Body of pancreas (tissue), 4 donors: Measurements from ENCODE around the gene MRPL45.
"Not testable (repeated sequence)": the region's sequence is repeated elsewhere in the genome, so short reads cannot be mapped to it uniquely, and the experiment has no call there.

Experiments used
- POLR2A ChIP-seq, 3 donors: fragments of 450-650 bp; IDR thresholded peaks; one replicate each; pipeline ENCODE4 v1.6.1; 2016; ENCODE audit warnings: antibody characterized with exemption in 3 of 3, mild to moderate bottlenecking in 2 of 3
- TF ChIP-seq, protein P1 (sequence below), 7 experiments: fragments of 450-650 bp in 4 of 7; fragments of 200-600 bp in 3 of 7; sonication (generic) in 3 of 7; IDR thresholded peaks; one replicate each; pipeline ENCODE4 v1.5.1; 2016 to 2019; ENCODE audit warnings: antibody characterized with exemption in 7 of 7

DNA sequence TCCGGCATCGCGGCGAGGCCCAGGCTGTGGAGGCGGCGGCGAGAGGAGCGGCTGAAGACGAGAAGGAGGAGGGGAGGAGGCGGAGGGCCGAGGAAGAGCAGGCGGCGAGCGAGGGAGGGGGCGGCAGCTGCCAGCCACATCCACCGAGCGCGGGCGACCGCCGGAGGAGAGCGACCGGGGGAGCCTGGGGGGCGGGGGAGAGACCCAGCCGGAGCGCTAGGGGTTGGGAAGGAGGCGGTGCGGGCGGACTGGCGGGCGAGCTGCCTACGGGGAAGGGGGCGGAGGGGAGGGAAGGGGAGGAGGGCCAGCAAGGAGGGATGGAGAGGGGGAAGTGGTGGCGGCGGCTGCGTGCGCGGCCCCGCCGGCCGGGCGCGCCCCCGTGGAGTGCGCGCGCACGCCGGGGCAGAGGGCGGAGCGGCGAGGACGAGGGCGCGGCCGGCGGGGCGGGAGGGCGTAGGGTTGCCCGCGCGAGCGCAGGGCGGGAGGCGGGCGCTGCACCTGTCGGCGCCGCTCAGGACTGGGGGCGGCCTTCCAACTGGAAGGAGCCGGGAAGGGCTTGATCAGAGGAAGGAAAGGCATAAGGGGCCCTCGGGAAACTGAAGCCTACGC lies 39.9 kb upstream of the MRPL45 start:
- peak in 1 of 3 donors; percentile 29 for TF ChIP-seq POLR2A (IDR thresholded peaks at IDR 0.05)
- TF ChIP-seq, protein P1, sequence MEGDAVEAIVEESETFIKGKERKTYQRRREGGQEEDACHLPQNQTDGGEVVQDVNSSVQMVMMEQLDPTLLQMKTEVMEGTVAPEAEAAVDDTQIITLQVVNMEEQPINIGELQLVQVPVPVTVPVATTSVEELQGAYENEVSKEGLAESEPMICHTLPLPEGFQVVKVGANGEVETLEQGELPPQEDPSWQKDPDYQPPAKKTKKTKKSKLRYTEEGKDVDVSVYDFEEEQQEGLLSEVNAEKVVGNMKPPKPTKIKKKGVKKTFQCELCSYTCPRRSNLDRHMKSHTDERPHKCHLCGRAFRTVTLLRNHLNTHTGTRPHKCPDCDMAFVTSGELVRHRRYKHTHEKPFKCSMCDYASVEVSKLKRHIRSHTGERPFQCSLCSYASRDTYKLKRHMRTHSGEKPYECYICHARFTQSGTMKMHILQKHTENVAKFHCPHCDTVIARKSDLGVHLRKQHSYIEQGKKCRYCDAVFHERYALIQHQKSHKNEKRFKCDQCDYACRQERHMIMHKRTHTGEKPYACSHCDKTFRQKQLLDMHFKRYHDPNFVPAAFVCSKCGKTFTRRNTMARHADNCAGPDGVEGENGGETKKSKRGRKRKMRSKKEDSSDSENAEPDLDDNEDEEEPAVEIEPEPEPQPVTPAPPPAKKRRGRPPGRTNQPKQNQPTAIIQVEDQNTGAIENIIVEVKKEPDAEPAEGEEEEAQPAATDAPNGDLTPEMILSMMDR (IDR thresholded peaks at IDR 0.05), result not testable (repeated sequence)
